ENCODE data around the gene PROP1.

GRCh38 chr5:177987326-177987725, 8.7 kb downstream of the PROP1 start:
- TF ChIP-seq POLR2A (IDR thresholded peaks at IDR 0.05; ENCODE audit: low read length) (no peak), GATA1 (IDR thresholded peaks at IDR 0.05; ENCODE audit: low read depth, low read length) (no peak)

Measured in erythroblast (primary cell).